Measurements from ENCODE around the gene FBRS.
"Not testable (repeated sequence)": the region's sequence is repeated elsewhere in the genome, so short reads cannot be mapped to it uniquely, and the experiment has no call there.

Gene FBRS

DNA sequence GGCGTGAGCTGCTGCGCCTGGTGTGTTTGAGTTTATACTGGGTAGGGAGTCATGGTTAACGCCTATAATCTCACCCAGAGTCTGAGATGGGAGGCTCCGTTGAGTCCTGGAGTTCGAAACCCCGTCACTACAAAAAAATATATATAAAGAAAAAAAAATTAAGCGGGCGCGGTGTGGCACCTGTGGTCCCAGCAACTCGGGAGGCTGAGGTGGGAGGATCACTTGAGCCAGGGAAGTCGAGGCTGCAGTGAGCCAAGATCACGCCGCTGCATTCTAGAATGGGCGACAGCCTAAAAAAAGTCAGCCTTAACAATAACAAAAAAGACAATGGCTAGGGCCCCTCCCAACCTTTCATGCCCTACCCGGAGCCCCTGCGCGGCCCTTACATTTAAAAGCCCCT, 24.7 kb upstream of the FBRS start:
- H3K36me3 ChIP-seq (ENCODE audit: insufficient read depth, insufficient read length, low read length) = no peaks in the 10 kb centered on the region
- peak overlapping the region; percentile 76 for H3K9ac ChIP-seq (ENCODE audit: insufficient read length, low read depth)
- no peak for TF ChIP-seq SUZ12 (IDR thresholded peaks at IDR 0.05; ENCODE audit: extremely low read depth, insufficient read depth, insufficient read length)
- TF ChIP-seq YY1 (IDR thresholded peaks at IDR 0.05; ENCODE audit: insufficient read depth, insufficient read length) = no peak
- TF ChIP-seq ZNF274 (IDR thresholded peaks at IDR 0.05; ENCODE audit: low read depth, low read length) = no peak
- DNase-seq (ENCODE audit: low read depth, low spot score) = no peak
- H3K4me3 ChIP-seq (ENCODE audit: insufficient read length, low read depth) = peak overlapping the region; percentile 98
- H3K9me3 ChIP-seq (ENCODE audit: insufficient read depth, low read length) = no peaks in the 10 kb centered on the region
- H3K27me3 ChIP-seq (ENCODE audit: insufficient read depth, insufficient read length) = no peaks in the 10 kb centered on the region
- no peaks in the 10 kb centered on the region for H3K4me1 ChIP-seq (ENCODE audit: insufficient read depth, insufficient read length)

DNA sequence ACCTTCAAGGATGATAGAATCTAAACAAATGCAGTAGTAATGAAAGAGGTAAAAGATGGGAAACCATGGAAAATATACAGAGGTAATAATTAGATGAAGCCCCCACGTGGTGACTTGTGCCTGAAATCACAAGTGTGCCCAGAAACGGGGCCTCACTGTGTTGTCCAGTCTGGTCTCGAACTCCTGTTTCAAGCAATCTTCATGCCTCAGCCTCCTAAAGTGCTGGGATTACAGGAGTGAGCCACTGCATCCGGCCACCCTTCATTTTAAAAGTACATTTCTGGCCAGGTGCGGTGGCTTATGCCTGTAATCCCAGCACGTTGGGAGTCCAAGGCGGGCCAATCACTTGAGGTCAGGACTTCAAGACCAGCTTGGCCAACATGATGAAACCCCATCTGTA, 21.6 kb upstream of the FBRS start:
- no peak for TF ChIP-seq SUZ12 (IDR thresholded peaks at IDR 0.05; ENCODE audit: extremely low read depth, insufficient read depth, insufficient read length)
- TF ChIP-seq ZNF274 (IDR thresholded peaks at IDR 0.05; ENCODE audit: low read depth, low read length) = no peak
- no peak for TF ChIP-seq YY1 (IDR thresholded peaks at IDR 0.05; ENCODE audit: insufficient read depth, insufficient read length)
- no peak overlapping the region for H3K4me3 ChIP-seq (ENCODE audit: insufficient read length, low read depth)
- no peak for DNase-seq (ENCODE audit: low read depth, low spot score)
- no peak overlapping the region for H3K9ac ChIP-seq (ENCODE audit: insufficient read length, low read depth)
- no peaks in the 10 kb centered on the region for H3K4me1 ChIP-seq (ENCODE audit: insufficient read depth, insufficient read length)
- H3K9me3 ChIP-seq (ENCODE audit: insufficient read depth, low read length) = no peaks in the 10 kb centered on the region
- no peaks in the 10 kb centered on the region for H3K27me3 ChIP-seq (ENCODE audit: insufficient read depth, insufficient read length)
- H3K36me3 ChIP-seq (ENCODE audit: insufficient read depth, insufficient read length, low read length) = no peaks in the 10 kb centered on the region

DNA sequence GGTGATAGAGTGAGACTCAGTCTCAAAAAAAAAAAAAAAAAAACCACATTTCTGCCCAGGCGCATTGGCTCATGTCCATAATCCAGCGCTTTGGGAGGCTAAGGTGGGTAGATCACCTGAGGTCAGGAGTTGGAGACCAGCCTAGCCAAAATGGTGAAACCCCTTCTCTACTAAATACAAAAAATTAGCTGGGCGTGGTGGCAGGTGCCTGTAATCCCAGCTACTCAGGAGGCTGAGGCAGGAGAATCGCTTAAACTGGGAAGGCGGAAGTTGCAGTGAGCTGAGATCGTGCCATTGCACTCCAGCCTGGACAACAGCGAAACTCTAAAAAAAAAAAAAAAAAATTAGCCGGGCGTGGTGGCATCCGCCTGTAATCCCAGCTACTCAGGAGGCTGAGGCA, 21.1 kb upstream of the FBRS start:
- not testable (repeated sequence) for H3K9me3 ChIP-seq (ENCODE audit: insufficient read depth, low read length); H3K4me1 ChIP-seq (ENCODE audit: insufficient read depth, insufficient read length); H3K9ac ChIP-seq (ENCODE audit: insufficient read length, low read depth); H3K4me3 ChIP-seq (ENCODE audit: insufficient read length, low read depth); H3K36me3 ChIP-seq (ENCODE audit: insufficient read depth, insufficient read length, low read length); DNase-seq (ENCODE audit: low read depth, low spot score); H3K27me3 ChIP-seq (ENCODE audit: insufficient read depth, insufficient read length)

DNA sequence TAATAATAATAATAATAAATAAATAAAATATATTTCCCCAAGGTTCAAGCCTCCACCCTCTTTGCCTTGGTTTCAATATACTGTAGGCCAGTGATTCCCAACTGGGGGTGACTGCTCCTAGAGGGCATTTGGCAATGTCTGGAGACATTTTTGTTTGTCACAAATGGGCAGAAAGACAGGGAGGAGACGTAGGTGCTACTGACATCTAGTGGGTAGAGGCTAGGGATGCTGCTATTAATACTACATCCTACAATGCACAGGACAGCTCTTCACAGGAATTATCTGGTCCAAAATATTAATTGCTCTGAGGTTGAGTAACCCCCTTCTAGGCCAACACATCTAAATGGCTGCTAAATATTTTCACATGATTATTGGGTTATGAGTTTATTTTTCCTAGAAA, 20.3 kb upstream of the FBRS start:
- DNase-seq (ENCODE audit: low read depth, low spot score) = no peak
- no peaks in the 10 kb centered on the region for H3K27me3 ChIP-seq (ENCODE audit: insufficient read depth, insufficient read length)
- no peak overlapping the region for H3K9ac ChIP-seq (ENCODE audit: insufficient read length, low read depth)
- H3K36me3 ChIP-seq (ENCODE audit: insufficient read depth, insufficient read length, low read length) = no peaks in the 10 kb centered on the region
- no peaks in the 10 kb centered on the region for H3K4me1 ChIP-seq (ENCODE audit: insufficient read depth, insufficient read length)
- no peak overlapping the region for H3K4me3 ChIP-seq (ENCODE audit: insufficient read length, low read depth)
- TF ChIP-seq SUZ12 (IDR thresholded peaks at IDR 0.05; ENCODE audit: extremely low read depth, insufficient read depth, insufficient read length) (no peak), ZNF274 (IDR thresholded peaks at IDR 0.05; ENCODE audit: low read depth, low read length) (no peak), YY1 (IDR thresholded peaks at IDR 0.05; ENCODE audit: insufficient read depth, insufficient read length) (no peak)
- H3K9me3 ChIP-seq (ENCODE audit: insufficient read depth, low read length) = no peaks in the 10 kb centered on the region

DNA sequence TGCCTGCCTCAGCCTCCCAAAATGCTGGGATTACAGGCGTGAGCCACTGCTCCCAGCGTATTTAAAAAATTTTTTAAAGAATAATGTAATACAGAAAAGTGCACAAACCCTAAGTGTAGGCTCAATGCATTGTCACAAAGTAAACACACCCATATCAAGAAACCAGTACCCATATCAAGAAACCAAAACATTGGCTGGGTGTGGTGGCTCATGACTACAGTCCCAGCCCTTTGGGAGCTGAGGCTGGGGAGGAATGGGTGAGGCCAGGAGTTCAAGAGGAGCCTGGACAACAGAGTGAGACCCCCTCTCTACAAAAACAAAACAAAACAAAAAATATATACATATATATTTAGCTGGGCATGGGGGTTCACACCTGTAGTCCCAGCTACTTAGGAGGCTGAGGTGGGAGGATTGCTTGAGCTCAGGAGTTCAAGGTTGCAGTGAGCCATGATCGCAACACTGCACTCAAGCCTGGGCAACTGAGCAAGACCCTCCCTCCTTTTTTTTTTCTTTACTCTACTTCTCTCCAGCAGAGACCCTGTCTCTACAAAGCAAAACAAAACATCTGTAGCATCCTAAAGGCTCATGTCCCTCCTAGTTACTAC, 16.8 kb upstream of the FBRS start:
- Histone ChIP-seq H3K4me3 (ENCODE audit: insufficient read length, low read depth) (no peak overlapping the region), H3K36me3 (ENCODE audit: insufficient read depth, insufficient read length, low read length) (no peaks in the 10 kb centered on the region), H3K27me3 (ENCODE audit: insufficient read depth, insufficient read length) (no peaks in the 10 kb centered on the region), H3K4me1 (ENCODE audit: insufficient read depth, insufficient read length) (no peaks in the 10 kb centered on the region), H3K9me3 (ENCODE audit: insufficient read depth, low read length) (no peaks in the 10 kb centered on the region), H3K9ac (ENCODE audit: insufficient read length, low read depth) (no peak overlapping the region)
- DNase-seq (ENCODE audit: low read depth, low spot score) = no peak
- TF ChIP-seq ZNF274 (IDR thresholded peaks at IDR 0.05; ENCODE audit: low read depth, low read length) (no peak), SUZ12 (IDR thresholded peaks at IDR 0.05; ENCODE audit: extremely low read depth, insufficient read depth, insufficient read length) (no peak), YY1 (IDR thresholded peaks at IDR 0.05; ENCODE audit: insufficient read depth, insufficient read length) (no peak)

DNA sequence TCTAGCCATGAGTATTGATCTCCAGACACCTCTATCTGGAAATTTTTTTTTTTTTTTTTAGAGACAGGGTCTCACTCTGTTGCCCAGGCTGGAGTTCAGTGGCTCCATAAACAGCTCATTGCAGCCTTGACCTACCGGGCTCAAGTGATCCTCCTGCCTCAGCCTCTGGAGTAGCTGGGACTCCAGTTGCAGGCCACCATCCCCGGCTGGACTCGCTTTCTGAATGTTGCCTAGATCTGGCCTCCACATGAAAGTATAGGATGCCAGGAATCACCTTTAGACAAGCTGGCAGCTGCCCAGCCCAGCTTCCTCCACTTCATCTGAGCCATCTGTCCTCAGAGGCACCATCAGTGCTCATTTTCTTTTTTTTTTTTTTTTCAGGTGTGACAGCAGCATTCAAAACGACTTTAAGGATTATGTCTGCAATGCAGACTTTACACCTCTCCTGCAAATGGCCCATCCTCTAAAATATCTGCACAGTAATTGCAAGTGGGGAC, 13.8 kb upstream of the FBRS start:
- Histone ChIP-seq H3K36me3 (ENCODE audit: insufficient read depth, insufficient read length, low read length) (no peaks in the 10 kb centered on the region), H3K9ac (ENCODE audit: insufficient read length, low read depth) (no peak overlapping the region), H3K4me3 (ENCODE audit: insufficient read length, low read depth) (no peak overlapping the region), H3K27me3 (ENCODE audit: insufficient read depth, insufficient read length) (no peaks in the 10 kb centered on the region), H3K9me3 (ENCODE audit: insufficient read depth, low read length) (no peaks in the 10 kb centered on the region), H3K4me1 (ENCODE audit: insufficient read depth, insufficient read length) (no peaks in the 10 kb centered on the region)
- TF ChIP-seq ZNF274 (IDR thresholded peaks at IDR 0.05; ENCODE audit: low read depth, low read length) = no peak
- TF ChIP-seq YY1 (IDR thresholded peaks at IDR 0.05; ENCODE audit: insufficient read depth, insufficient read length) = no peak
- no peak for TF ChIP-seq SUZ12 (IDR thresholded peaks at IDR 0.05; ENCODE audit: extremely low read depth, insufficient read depth, insufficient read length)
- DNase-seq (ENCODE audit: low read depth, low spot score) = no peak

DNA sequence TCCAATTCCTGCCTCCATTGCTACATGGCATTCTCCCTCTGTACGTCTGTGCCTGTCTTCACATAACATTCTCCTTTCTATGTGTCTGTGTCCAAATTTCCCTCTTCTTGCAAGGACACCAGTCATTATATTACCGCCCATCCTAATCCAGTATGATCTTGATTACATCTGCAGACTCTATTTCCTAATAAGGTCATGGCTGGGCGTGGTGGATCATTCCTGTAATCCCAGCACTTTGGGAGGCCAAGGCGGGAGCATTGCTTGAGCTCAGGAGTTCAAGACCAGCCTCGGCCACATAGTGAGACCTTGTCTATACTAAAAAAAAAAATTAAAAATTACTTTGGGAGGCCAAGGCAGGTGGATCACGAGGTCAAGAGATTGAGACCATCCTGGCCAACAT, 12.5 kb upstream of the FBRS start:
- TF ChIP-seq ZNF274 (IDR thresholded peaks at IDR 0.05; ENCODE audit: low read depth, low read length) (no peak), YY1 (IDR thresholded peaks at IDR 0.05; ENCODE audit: insufficient read depth, insufficient read length) (no peak), SUZ12 (IDR thresholded peaks at IDR 0.05; ENCODE audit: extremely low read depth, insufficient read depth, insufficient read length) (no peak)
- no peaks in the 10 kb centered on the region for H3K9me3 ChIP-seq (ENCODE audit: insufficient read depth, low read length)

DNA sequence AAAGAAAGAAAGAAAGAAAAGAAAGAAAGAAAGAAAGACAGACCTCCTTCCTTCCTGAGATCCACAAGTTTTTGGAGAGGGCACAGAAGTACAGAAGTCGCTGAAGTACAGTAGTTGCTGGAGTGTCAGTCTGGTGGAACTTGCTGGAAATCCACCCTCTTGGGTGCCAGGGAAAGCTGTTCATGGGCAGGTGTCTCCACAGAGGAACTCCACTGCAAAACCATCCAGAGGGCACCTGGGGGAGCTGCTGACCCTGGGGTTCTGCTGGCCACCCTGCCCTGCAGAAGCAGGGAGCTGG, 11.0 kb upstream of the FBRS start:
- no peak overlapping the region for H3K9ac ChIP-seq (ENCODE audit: insufficient read length, low read depth)
- no peak for TF ChIP-seq YY1 (IDR thresholded peaks at IDR 0.05; ENCODE audit: insufficient read depth, insufficient read length)
- no peak for TF ChIP-seq ZNF274 (IDR thresholded peaks at IDR 0.05; ENCODE audit: low read depth, low read length)
- no peaks in the 10 kb centered on the region for H3K4me1 ChIP-seq (ENCODE audit: insufficient read depth, insufficient read length)
- peaks cover 7% of the 10 kb centered on the region for H3K27me3 ChIP-seq (ENCODE audit: insufficient read depth, insufficient read length)
- H3K36me3 ChIP-seq (ENCODE audit: insufficient read depth, insufficient read length, low read length) = no peaks in the 10 kb centered on the region
- DNase-seq (ENCODE audit: low read depth, low spot score) = no peak
- no peaks in the 10 kb centered on the region for H3K9me3 ChIP-seq (ENCODE audit: insufficient read depth, low read length)
- H3K4me3 ChIP-seq (ENCODE audit: insufficient read length, low read depth) = no peak overlapping the region

More for the DNA sequence above, 12.5 kb upstream of the FBRS start:
- Histone ChIP-seq H3K36me3 (ENCODE audit: insufficient read depth, insufficient read length, low read length) (no peaks in the 10 kb centered on the region), H3K4me3 (ENCODE audit: insufficient read length, low read depth) (no peak overlapping the region), H3K4me1 (ENCODE audit: insufficient read depth, insufficient read length) (no peaks in the 10 kb centered on the region), H3K9ac (ENCODE audit: insufficient read length, low read depth) (no peak overlapping the region), H3K27me3 (ENCODE audit: insufficient read depth, insufficient read length) (no peaks in the 10 kb centered on the region)
- no peak for DNase-seq (ENCODE audit: low read depth, low spot score)
